Hepatocyte (in vitro differentiated cells): Measurements from ENCODE around the gene NANOGP8. TPM values are rescaled to one million over a fixed set of nuclear protein-coding genes. Genes with fewer than 3 reads are reported as not detected.

Experiments used
- DNase-seq: peaks from one replicate; pipeline ENCODE4 v3.0.0-alpha.2; 2016; ENCODE audit warnings: low spot score
- H2AFZ ChIP-seq: fragments of 200-600 bp; sonication (generic); 2 replicates; pipeline ENCODE4 v1.6.0; 2016; ENCODE audit warnings: antibody characterized with exemption, mild to moderate bottlenecking
- H3K27ac ChIP-seq: fragments of 200-600 bp; sonication (generic); 2 replicates; pipeline ENCODE4 v1.5.1; 2016; ENCODE audit warnings: mild to moderate bottlenecking
- H3K27me3 ChIP-seq: fragments of 200-600 bp; sonication (generic); 2 replicates; pipeline ENCODE4 v1.6.1; 2016
- H3K36me3 ChIP-seq: fragments of 200-600 bp; sonication (generic); replicated peaks from 2 replicates; pipeline ENCODE4 v1.5.1; 2016; ENCODE audit warnings: low read depth; ENCODE audit not compliant: insufficient read depth
- H3K4me1 ChIP-seq: fragments of 200-600 bp; sonication (generic); 2 replicates; pipeline ENCODE4 v1.5.1; 2016; ENCODE audit warnings: mild to moderate bottlenecking, moderate library complexity; ENCODE audit not compliant: insufficient read depth
- H3K4me2 ChIP-seq: fragments of 200-600 bp; sonication (generic); 2 replicates; pipeline ENCODE4 v1.6.0; 2016
- H3K4me3 ChIP-seq: fragments of 200-600 bp; sonication (generic); 2 replicates; pipeline ENCODE4 v1.5.1; 2016; ENCODE audit warnings: mild to moderate bottlenecking
- H3K79me2 ChIP-seq: fragments of 200-600 bp; sonication (generic); 2 replicates; pipeline ENCODE4 v1.6.0; 2017; ENCODE audit warnings: mild to moderate bottlenecking
- H3K9me2 ChIP-seq: fragments of 200-600 bp; sonication (generic); replicated peaks from 2 replicates; pipeline ENCODE4 v1.6.0; 2017; ENCODE audit warnings: mild to moderate bottlenecking; ENCODE audit not compliant: insufficient read depth
- H3K9me3 ChIP-seq: fragments of 200-600 bp; sonication (generic); 2 replicates; pipeline ENCODE4 v1.5.1; 2016; ENCODE audit warnings: low read depth, mild to moderate bottlenecking
- H4K20me1 ChIP-seq: fragments of 200-600 bp; sonication (generic); 2 replicates; pipeline ENCODE4 v1.6.0; 2016; ENCODE audit warnings: mild to moderate bottlenecking; ENCODE audit not compliant: insufficient read depth, poor library complexity, severe bottlenecking
- CTCF ChIP-seq: fragments of 200-600 bp; sonication (generic); IDR thresholded peaks from 2 replicates; pipeline ENCODE4 v1.5.1; 2016; ENCODE audit warnings: antibody characterized with exemption, mild to moderate bottlenecking; ENCODE audit not compliant: poor library complexity
- EZH2 ChIP-seq: fragments of 200-600 bp; sonication (generic); IDR thresholded peaks from 2 replicates; pipeline ENCODE4 v1.6.1; 2016; ENCODE audit warnings: antibody characterized with exemption, mild to moderate bottlenecking, borderline replicate concordance
- EZH2phosphoT487 ChIP-seq: fragments of 200-600 bp; sonication (generic); IDR thresholded peaks from one replicate; pipeline ENCODE4 v1.6.1; 2018; ENCODE audit warnings: antibody characterized with exemption, mild to moderate bottlenecking, low read depth, moderate library complexity; ENCODE audit not compliant: unreplicated experiment, severe bottlenecking
- WGBS: methylation state at CpG from one replicate; pipeline ENCODE4 v1.1.6; 2016; ENCODE audit warnings: low lambda C conversion rate; ENCODE audit errors: missing lambda C conversion rate; 5-methylcytosine and 5-hydroxymethylcytosine counted together
- polyA plus RNA-seq: library from polyadenylated mRNA; unstranded; fragments of >200 nt; fragmentation: Nextera tagmentation; extraction: Ambion mirVana; gene quantifications from 2 replicates; pipeline ENCODE4 v1.2.1, GENCODE V29; 2016
- total RNA-seq: library from RNA; depleted of rRNA; stranded (reverse); fragments of >200 nt; gene quantifications from 2 replicates; pipeline ENCODE4 v1.2.3, GENCODE V29; 2014

Gene NANOGP8
- total and polyA plus RNA-seq, 2 experiments from 2014 or later = 0.59 TPM; not detected in 1

DNA sequence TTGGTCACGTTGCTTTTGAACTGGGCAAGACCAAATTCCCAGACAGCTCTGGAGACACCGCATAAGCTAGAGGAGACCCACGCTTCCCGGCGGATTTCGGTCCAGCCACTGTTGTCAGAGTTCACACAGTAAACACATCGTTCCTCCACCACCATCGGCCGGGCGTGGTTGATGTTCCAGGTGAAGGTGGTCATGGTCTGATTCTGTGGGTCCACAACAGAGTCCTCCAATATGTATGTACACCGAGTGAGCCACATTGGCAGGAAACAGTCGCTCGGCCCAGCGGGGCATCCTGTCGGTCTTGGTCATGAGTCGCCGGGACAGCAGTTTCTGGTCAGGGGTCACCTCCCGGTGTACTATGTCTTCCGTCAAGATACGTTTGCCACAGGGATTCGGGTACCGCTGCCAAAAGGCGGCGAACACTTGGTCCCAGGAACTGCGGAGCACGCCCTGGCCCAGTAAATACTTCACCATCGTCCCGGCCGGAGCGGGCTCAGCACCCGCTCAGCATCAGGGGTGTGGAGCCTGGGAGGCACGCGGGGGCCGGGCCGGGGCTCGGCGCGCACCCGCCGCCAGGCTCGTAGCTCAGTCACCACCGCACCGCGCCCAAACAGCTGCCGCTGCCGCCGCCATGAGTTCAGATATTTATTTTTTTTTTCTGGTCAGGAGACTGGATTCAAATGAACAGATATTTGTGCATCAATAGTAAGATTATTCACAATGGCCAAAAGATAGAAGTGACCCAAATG lies 36.7 kb upstream of the NANOGP8 start:
- Histone ChIP-seq H3K4me2 (no peak overlapping the region), H2AFZ (no peak overlapping the region), H3K4me1 (no peaks in the 10 kb centered on the region), H3K4me3 (no peak overlapping the region), H3K36me3 (no peaks in the 10 kb centered on the region), H3K27ac (no peak overlapping the region), H3K79me2 (no peaks in the 10 kb centered on the region), H3K27me3 (no peaks in the 10 kb centered on the region), H4K20me1 (no peaks in the 10 kb centered on the region), H3K9me2 (no peaks in the 10 kb centered on the region), H3K9me3 (no peaks in the 10 kb centered on the region)
- 99% methylated on average over 46 of the region's 47 CpGs for WGBS
- no peak for TF ChIP-seq EZH2
- no peak for TF ChIP-seq CTCF
- TF ChIP-seq EZH2phosphoT487 = no peak
- no peak for DNase-seq

GRCh38 chr15:35120173-35120572 lies 35.1 kb upstream of the NANOGP8 start:
- Histone ChIP-seq H3K79me2 (no peaks in the 10 kb centered on the region), H4K20me1 (no peaks in the 10 kb centered on the region)
- WGBS = 91% methylated on average over 6 of the region's 6 CpGs

GRCh38 chr15:35118960-35119359 lies 33.9 kb upstream of the NANOGP8 start:
- Histone ChIP-seq H3K9me2 (no peaks in the 10 kb centered on the region), H3K4me1 (no peaks in the 10 kb centered on the region), H3K4me3 (no peak overlapping the region), H3K27ac (no peak overlapping the region), H3K79me2 (no peaks in the 10 kb centered on the region), H3K27me3 (no peaks in the 10 kb centered on the region), H4K20me1 (no peaks in the 10 kb centered on the region), H3K4me2 (no peak overlapping the region), H2AFZ (no peak overlapping the region), H3K36me3 (no peaks in the 10 kb centered on the region), H3K9me3 (no peaks in the 10 kb centered on the region)
- TF ChIP-seq EZH2phosphoT487 (no peak), EZH2 (no peak), CTCF (no peak)
- WGBS = 74% methylated on average over 2 of the region's 2 CpGs
- DNase-seq = no peak

More at GRCh38 chr15:35120173-35120572, 35.1 kb upstream of the NANOGP8 start:
- Histone ChIP-seq H3K9me2 (no peaks in the 10 kb centered on the region), H3K4me2 (no peak overlapping the region), H3K27me3 (no peaks in the 10 kb centered on the region), H3K27ac (no peak overlapping the region), H3K9me3 (no peaks in the 10 kb centered on the region), H3K36me3 (no peaks in the 10 kb centered on the region), H3K4me1 (no peaks in the 10 kb centered on the region), H2AFZ (no peak overlapping the region), H3K4me3 (no peak overlapping the region)
- DNase-seq = no peak
- no peak for TF ChIP-seq EZH2phosphoT487
- no peak for TF ChIP-seq EZH2
- no peak for TF ChIP-seq CTCF
